NB4 (cell line): Measurements from ENCODE around the gene ERGIC3.

Source experiments
- DNase-seq: peaks from one replicate; pipeline ENCODE4 v3.0.0; 2010; ENCODE audit warnings: low read depth
- H3K4me3 ChIP-seq: one replicate; pipeline ENCODE4 v1.5.1; 2011; ENCODE audit warnings: mild to moderate bottlenecking, low read depth, low read length, moderate library complexity
- CTCF ChIP-seq: IDR thresholded peaks from one replicate; pipeline ENCODE4 v1.5.1; 2012; ENCODE audit warnings: low read depth, low read length
- MYC ChIP-seq: IDR thresholded peaks from 2 replicates; pipeline ENCODE4 v1.6.1; 2011; ENCODE audit warnings: low read depth, low read length
- POLR2A ChIP-seq: IDR thresholded peaks from 2 replicates; pipeline ENCODE4 v1.6.1; 2011; ENCODE audit warnings: mild to moderate bottlenecking; ENCODE audit not compliant: insufficient read length; ENCODE audit errors: extremely low read depth
- TF ChIP-seq, protein P1 (sequence below): IDR thresholded peaks from 2 replicates; pipeline ENCODE4 v1.6.1; 2011; ENCODE audit warnings: low read depth, low read length

ERGIC3 gene

DNA sequence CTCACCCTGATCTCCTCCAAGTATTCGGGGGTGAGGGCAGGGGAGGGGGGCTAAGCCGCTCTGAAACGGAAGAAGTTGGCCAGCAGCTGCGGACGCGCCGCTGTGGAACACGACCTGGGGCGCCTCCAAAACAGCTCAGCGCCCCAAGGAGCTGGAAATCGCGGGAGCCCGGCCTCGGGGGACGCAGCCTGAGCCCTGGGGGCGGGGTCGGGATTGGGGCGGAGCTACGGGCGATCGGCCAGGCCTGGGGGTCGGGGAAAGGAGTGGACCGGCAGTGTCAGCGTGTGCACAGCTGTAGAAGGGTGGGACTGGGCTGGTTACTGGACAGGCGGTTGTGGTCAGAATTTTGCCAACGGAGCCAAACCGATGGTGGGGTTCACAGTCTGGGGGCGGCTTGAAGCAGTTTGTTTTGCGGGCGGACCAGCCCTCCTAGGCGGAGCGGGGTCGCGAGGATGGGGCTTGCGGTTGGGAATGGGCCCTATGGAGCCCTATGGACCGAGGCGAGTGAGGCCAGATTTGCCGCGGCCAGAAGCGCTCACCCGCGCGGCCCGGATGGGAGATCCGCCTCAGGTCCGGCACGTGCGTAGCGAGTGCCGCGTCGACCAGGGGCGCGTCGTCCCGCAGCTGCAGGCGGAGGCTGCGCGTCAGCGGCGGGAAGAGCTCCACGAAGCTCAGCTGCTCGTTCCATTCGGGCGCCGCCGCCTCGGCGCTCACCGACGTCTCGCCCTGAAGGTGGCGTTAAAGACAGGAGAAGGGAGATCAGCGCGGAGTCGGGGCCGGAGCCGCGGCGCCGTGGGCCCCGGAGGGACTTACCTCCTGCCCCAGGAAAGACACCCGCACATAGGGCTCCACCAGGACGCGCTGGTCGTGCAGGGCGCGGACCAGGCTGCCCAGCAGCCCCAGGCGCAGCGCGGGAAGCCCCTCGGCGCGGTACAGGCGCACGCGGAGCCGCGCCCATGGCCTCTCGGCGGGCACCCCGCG, 59.4 kb downstream of the ERGIC3 start:
- DNase-seq = peak; percentile 87
- H3K4me3 ChIP-seq = no peak overlapping the region
- TF ChIP-seq, protein P1, sequence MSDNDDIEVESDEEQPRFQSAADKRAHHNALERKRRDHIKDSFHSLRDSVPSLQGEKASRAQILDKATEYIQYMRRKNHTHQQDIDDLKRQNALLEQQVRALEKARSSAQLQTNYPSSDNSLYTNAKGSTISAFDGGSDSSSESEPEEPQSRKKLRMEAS = no peak
- TF ChIP-seq POLR2A (no peak), MYC (no peak), CTCF (peak; percentile 47)

- TF ChIP-seq MYC = no peak
- TF ChIP-seq, protein P1 = no peak
- TF ChIP-seq CTCF = no peak
- no peak for TF ChIP-seq POLR2A
- no peak overlapping the region for H3K4me3 ChIP-seq
- DNase-seq = no peak
These were observed 60.1 kb downstream of the ERGIC3 start for GRCh38 chr20:35601990-35602389.

GRCh38 chr20:35602851-35603495, 61.1 kb downstream of the ERGIC3 start:
- no peak overlapping the region for H3K4me3 ChIP-seq
- TF ChIP-seq MYC (no peak), POLR2A (no peak), CTCF (no peak)
- TF ChIP-seq, protein P1 = no peak
- no peak for DNase-seq

DNA sequence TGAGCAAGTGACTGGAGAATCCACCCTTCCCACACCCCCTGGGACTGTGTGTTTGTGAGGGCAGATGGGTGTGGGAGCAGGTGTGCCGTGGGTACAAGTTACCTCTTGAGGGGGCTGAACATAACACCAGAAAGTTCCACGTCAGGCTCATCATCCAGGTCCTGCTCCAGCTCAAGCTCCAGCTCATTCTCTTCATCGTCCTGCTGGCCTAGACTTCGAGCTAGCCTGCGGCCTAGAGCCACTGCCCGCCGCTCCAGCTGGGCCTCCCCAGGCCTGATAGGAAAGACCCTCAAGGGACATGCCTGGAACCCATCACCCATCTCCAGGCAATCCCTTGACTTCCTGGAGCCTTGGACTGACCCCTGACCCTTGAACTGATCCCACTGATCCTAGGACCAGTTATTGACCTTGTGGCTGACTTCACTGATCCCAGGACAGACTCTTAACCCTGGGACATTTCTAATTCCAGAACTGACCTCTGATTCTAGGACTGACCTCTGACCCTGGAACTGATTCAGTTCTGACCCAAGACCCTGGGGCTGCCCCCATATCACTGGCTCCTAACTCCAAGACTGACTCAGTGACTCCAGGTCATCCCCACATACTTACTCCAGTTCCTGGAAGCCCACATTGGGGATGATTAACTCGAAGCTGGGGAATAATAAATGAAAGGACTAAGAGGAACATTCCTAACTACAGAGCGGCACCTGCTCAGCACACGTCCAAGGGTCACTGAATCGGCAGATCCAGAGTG, 62.0 kb downstream of the ERGIC3 start:
- DNase-seq = no peak
- TF ChIP-seq POLR2A (no peak), MYC (no peak)
- TF ChIP-seq, protein P1 = no peak
- H3K4me3 ChIP-seq = no peak overlapping the region

DNA sequence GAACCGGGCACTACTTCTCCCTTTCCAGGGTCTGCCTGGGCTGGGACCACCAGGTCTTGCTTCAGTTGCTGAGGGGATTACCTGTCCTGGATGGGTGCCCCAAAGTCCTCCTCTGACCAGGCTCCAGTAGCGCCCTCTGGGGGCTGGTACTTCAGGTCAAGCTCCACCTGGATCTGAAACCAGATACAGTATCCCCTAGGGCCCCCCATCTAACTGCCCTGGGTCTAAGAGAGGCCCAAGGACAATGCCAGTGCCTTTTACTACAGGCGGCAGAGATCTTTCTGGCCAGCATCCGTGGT, 62.5 kb downstream of the ERGIC3 start:
- TF ChIP-seq CTCF (peak; percentile 66), POLR2A (no peak)
- H3K4me3 ChIP-seq = no peak overlapping the region
- DNase-seq = peak; percentile 50

GRCh38 chr20:35606127-35606526, 64.2 kb downstream of the ERGIC3 start:
- DNase-seq = no peak
- TF ChIP-seq CTCF (no peak), POLR2A (no peak), MYC (no peak)
- TF ChIP-seq, protein P1 = no peak
- H3K4me3 ChIP-seq = no peak overlapping the region
